OCI-LY3 (cell line): ENCODE results near the gene HEMK1.

Experiments used
- H2AFZ ChIP-seq: fragments of 200-600, 300-600 bp; shearing (Covaris generic); 2 replicates; pipeline ENCODE4 v1.6.0; 2014; ENCODE audit warnings: antibody characterized with exemption, low read depth, low read length
- H3K27ac ChIP-seq: fragments of 200-600, 300-600 bp; sonication (generic); 2 replicates; pipeline ENCODE4 v1.5.1; 2014; ENCODE audit warnings: mild to moderate bottlenecking, low read length, moderate library complexity, mixed read lengths
- H3K27me3 ChIP-seq: fragments of 200-600, 300-600 bp; sonication (generic); 2 replicates; pipeline ENCODE4 v1.6.1; 2014; ENCODE audit warnings: low read depth, low read length, mixed read lengths
- H3K36me3 ChIP-seq: fragments of 200-600, 300-600 bp; sonication (generic); replicated peaks from 2 replicates; pipeline ENCODE3; 2014; ENCODE audit warnings: low read depth, low read length, mixed read lengths
- H3K4me1 ChIP-seq: fragments of 300-600, 200-600 bp; sonication (generic); 2 replicates; pipeline ENCODE4 v1.6.1; 2014; ENCODE audit warnings: low read length, mixed read lengths
- H3K4me2 ChIP-seq: fragments of 200-600, 300-600 bp; sonication (generic); 2 replicates; pipeline ENCODE4 v1.6.1; 2014; ENCODE audit warnings: low read length, mixed read lengths
- H3K4me3 ChIP-seq: fragments of 300-600, 200-600 bp; sonication (generic); 2 replicates; pipeline ENCODE4 v1.5.1; 2014; ENCODE audit warnings: antibody characterized with exemption, mild to moderate bottlenecking, low read length, moderate library complexity
- H3K79me2 ChIP-seq: fragments of 300-600, 200-600 bp; shearing (Covaris generic); 2 replicates; pipeline ENCODE4 v1.6.1; 2014; ENCODE audit warnings: mild to moderate bottlenecking, low read length, mixed read lengths
- H3K9ac ChIP-seq: fragments of 300-600, 200-600 bp; shearing (Covaris generic); 2 replicates; pipeline ENCODE4 v1.6.0; 2014; ENCODE audit warnings: mild to moderate bottlenecking, low read length, moderate library complexity
- H3K9me3 ChIP-seq: fragments of 200-600, 300-600 bp; shearing (Covaris generic); 2 replicates; pipeline ENCODE4 v1.6.1; 2014; ENCODE audit warnings: low read length, mixed read lengths; ENCODE audit not compliant: insufficient read depth
- H4K20me1 ChIP-seq: fragments of 200-600, 300-600 bp; sonication (generic); 2 replicates; pipeline ENCODE4 v1.6.1; 2016; ENCODE audit warnings: low read length, mixed read lengths; ENCODE audit not compliant: insufficient read depth
- CTCF ChIP-seq: fragments of 200-600, 300-600 bp; sonication (generic); IDR thresholded peaks from 2 replicates; pipeline ENCODE4 v1.5.1; 2014; ENCODE audit warnings: antibody characterized with exemption, low read length, low read depth
- EZH2phosphoT487 ChIP-seq: fragments of 200-600 bp; shearing (Covaris generic); IDR thresholded peaks from 2 replicates; pipeline ENCODE4 v1.6.1; 2018; ENCODE audit warnings: antibody characterized with exemption, mixed run types, low read depth

Gene HEMK1

DNA sequence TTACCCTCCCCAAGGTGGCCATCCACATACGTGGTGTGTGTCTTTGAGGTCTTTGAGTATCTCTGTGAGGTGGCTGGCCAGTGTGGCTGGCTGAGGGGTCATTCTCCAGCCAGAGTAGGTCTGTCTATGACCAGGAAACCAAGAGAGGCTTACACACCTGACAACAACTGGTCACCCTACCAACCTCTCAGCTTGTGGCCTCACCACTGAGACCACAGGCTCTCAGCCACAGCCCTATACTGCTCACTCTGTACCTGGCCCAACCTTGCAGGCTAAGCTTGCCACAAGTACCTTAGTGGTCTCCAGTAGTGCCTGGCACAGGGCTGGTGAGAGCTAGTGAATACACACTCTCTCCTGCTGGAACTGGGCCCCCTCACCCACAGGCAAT is 5.1 kb downstream of the HEMK1 start:
- H4K20me1 ChIP-seq, result no peaks in the 10 kb centered on the region
- no peak overlapping the region for H3K4me3 ChIP-seq
- H3K9me3 ChIP-seq, result no peaks in the 10 kb centered on the region
- no peak overlapping the region for H3K27ac ChIP-seq
- H3K9ac ChIP-seq, result no peak overlapping the region
- no peak overlapping the region for H3K4me2 ChIP-seq
- peaks cover 10% of the 10 kb centered on the region; the same call in 1 of the 2 replicates for H3K79me2 ChIP-seq
- no peak overlapping the region for H2AFZ ChIP-seq
- H3K36me3 ChIP-seq, result peaks cover 10% of the 10 kb centered on the region
- H3K4me1 ChIP-seq, result peaks cover 10% of the 10 kb centered on the region
- no peaks in the 10 kb centered on the region for H3K27me3 ChIP-seq
- TF ChIP-seq EZH2phosphoT487 (no peak), CTCF (no peak)

- Histone ChIP-seq H3K4me2 (no peak overlapping the region), H3K27me3 (no peaks in the 10 kb centered on the region), H2AFZ (no peak overlapping the region), H3K9ac (no peak overlapping the region), H3K36me3 (peaks cover 14% of the 10 kb centered on the region), H3K4me3 (no peak overlapping the region), H3K27ac (no peak overlapping the region), H3K9me3 (no peaks in the 10 kb centered on the region), H3K79me2 (0 out of 2 replicates have a peak, but pooled peaks cover 3% of the 10 kb centered on the region), H4K20me1 (no peaks in the 10 kb centered on the region), H3K4me1 (peaks cover 5% of the 10 kb centered on the region)
- TF ChIP-seq EZH2phosphoT487, result no peak
- no peak for TF ChIP-seq CTCF
These were observed 6.0 kb downstream of the HEMK1 start for GRCh38 chr3:50575372-50575771.

DNA sequence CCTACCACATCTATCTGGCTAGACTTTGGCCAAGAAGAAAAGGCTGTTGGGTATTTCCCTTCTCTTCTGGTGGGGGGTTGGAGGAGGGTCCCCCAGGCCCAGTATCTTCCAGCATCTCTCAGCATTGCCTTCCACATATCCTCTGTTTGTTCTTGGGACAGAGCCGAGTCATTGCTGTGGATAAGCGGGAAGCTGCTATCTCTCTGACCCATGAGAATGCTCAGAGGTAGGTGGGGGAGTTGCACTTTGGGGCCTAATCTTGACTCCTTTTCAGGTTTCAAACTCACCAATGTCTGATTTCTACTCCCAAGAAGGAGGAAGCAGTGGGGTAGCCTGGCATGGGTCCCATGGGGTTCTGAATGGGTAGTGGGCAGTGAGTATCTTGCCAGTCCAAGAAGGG is 8.0 kb downstream of the HEMK1 start:
- no peak overlapping the region for H3K9ac ChIP-seq
- H4K20me1 ChIP-seq, result no peaks in the 10 kb centered on the region
- H3K36me3 ChIP-seq, result peaks cover 13% of the 10 kb centered on the region
- H3K27me3 ChIP-seq, result no peaks in the 10 kb centered on the region
- no peaks in the 10 kb centered on the region for H3K9me3 ChIP-seq
- H3K4me3 ChIP-seq, result no peak overlapping the region
- 0 out of 2 replicates have a peak, but pooled peaks cover under 1% of the 10 kb centered on the region for H3K4me1 ChIP-seq
- H3K27ac ChIP-seq, result no peak overlapping the region
- TF ChIP-seq EZH2phosphoT487 (no peak), CTCF (no peak)
- no peak overlapping the region for H2AFZ ChIP-seq
- H3K4me2 ChIP-seq, result no peak overlapping the region
- no peaks in the 10 kb centered on the region for H3K79me2 ChIP-seq

DNA sequence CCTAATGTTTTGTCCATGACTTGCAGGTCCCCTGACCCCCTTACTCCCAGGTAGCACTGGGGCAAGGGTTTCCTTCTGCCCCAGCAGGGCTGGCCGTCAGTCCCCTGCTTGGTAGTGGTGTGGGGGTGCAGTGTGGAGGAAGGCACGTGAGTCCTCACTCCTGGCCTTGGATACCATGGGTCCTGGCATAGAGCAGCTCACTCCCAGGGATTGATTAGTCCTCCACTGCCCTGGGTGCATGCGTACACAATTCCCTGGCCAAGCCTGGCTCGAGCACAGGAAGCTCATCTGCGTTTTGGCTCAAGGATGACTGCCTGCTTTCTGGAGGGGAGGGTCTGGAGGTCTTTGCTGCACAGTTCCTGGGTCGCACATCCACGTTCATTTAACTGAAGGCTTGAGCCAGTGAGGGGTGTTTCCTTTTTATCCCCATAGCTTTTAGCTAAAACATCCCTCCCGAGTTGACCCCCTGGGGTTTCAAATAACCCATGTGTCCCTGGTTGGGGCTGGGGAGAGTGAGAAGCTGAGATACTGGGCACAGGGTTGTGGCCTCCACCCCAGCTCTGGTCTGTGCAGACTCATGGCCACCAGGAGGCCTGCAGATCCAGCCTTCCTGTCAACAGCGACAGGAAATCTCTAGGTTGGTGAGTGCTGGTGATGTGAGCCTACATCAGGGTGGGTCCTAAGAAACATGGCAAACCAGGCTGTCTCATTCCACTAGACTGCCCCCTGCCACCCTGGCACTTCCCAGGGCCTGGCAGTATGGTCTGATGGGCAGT is 11.5 kb downstream of the HEMK1 start:
- H3K9ac ChIP-seq, result no peak overlapping the region
- H3K4me1 ChIP-seq, result no peaks in the 10 kb centered on the region
- TF ChIP-seq EZH2phosphoT487 (no peak), CTCF (no peak)
- no peaks in the 10 kb centered on the region for H3K9me3 ChIP-seq
- no peaks in the 10 kb centered on the region for H3K79me2 ChIP-seq
- H3K36me3 ChIP-seq, result peaks cover 4% of the 10 kb centered on the region
- no peak overlapping the region for H3K4me2 ChIP-seq
- H3K4me3 ChIP-seq, result no peak overlapping the region
- no peak overlapping the region for H3K27ac ChIP-seq
- H2AFZ ChIP-seq, result no peak overlapping the region
- H3K27me3 ChIP-seq, result no peaks in the 10 kb centered on the region
- H4K20me1 ChIP-seq, result no peaks in the 10 kb centered on the region
